Activated T-cell treated with anti-CD3 and anti-CD28 coated beads, Interleukin-2, amount 50 U/mL, for 24 hours (primary cell): ENCODE results near the gene SYT13.

ENCODE experiments used
- DNase-seq: peaks from one replicate; pipeline ENCODE4 v3.0.0-alpha.2; 2020
- H3K27ac Mint-ChIP-seq: 2 replicates; pipeline ENCODE4 v1.8.0; 2020; ENCODE audit warnings: mild to moderate bottlenecking, mixed read lengths
- H3K27me3 Mint-ChIP-seq: 2 replicates; pipeline ENCODE4 v1.8.0; 2020; ENCODE audit warnings: mixed read lengths
- H3K36me3 Mint-ChIP-seq: 2 replicates; pipeline ENCODE4 v1.8.0; 2020; ENCODE audit warnings: low read depth, mixed read lengths
- H3K4me1 Mint-ChIP-seq: 2 replicates; pipeline ENCODE4 v1.8.0; 2020; ENCODE audit warnings: low read depth, mixed read lengths
- H3K4me3 Mint-ChIP-seq: 2 replicates; pipeline ENCODE4 v1.8.0; 2020; ENCODE audit warnings: mild to moderate bottlenecking, moderate library complexity, mixed read lengths
- H3K9me3 Mint-ChIP-seq: 2 replicates; pipeline ENCODE4 v1.8.0; 2020; ENCODE audit warnings: mixed read lengths

Gene SYT13

DNA sequence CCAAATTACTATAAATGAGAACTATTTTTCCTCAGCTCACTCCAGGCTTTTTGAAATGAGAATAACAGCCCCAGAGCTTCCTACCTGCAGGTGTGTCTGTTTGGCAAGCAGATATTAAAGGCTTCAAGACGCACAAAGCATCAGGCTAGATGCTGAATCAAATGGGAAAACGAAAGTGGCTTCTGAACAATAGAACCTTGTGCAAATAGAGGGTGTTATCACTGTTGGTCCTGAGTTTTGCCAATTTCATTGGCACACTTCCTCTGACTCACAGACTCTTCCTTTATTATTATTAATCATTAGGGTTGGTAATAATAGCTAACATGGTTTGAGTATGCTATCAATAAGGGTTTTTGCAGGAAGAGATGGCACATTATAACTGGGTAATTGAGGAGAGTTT is 13.4 kb downstream of the SYT13 start:
- H3K4me1 Mint-ChIP-seq, result no peaks in the 10 kb centered on the region
- H3K4me3 Mint-ChIP-seq, result no peak overlapping the region
- no peaks in the 10 kb centered on the region for H3K36me3 Mint-ChIP-seq
- H3K27me3 Mint-ChIP-seq, result peaks cover 72% of the 10 kb centered on the region
- no peak for DNase-seq
- no peak overlapping the region for H3K27ac Mint-ChIP-seq
- no peaks in the 10 kb centered on the region for H3K9me3 Mint-ChIP-seq

- no peaks in the 10 kb centered on the region for H3K36me3 Mint-ChIP-seq
- no peak for DNase-seq
- H3K27ac Mint-ChIP-seq, result no peak overlapping the region
- H3K4me3 Mint-ChIP-seq, result no peak overlapping the region
- peaks cover 81% of the 10 kb centered on the region for H3K27me3 Mint-ChIP-seq
- no peaks in the 10 kb centered on the region for H3K4me1 Mint-ChIP-seq
- no peaks in the 10 kb centered on the region for H3K9me3 Mint-ChIP-seq
Measured at GRCh38 chr11:45270946-45271716, 15.0 kb downstream of the SYT13 start.

DNA sequence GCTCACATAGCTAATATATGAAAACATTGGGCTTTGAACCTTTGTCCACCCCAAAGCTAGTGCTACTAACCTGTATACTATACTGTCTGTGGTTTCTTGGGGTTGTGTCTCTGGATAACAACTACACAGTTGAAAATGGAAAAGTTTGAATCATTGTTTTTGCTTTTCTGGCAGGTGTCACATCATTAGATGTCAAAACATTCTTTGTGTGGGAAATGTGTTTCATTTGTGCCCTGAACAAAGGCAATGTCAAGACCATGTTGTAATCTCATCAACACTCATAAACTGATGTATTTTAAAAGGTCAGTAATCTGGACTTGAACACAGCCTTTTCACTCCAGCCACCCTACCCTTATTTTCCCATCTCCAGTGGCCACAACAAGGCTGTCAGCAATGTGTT is 16.5 kb downstream of the SYT13 start:
- no peak for DNase-seq
- H3K4me3 Mint-ChIP-seq, result no peak overlapping the region
- H3K27ac Mint-ChIP-seq, result no peak overlapping the region
- H3K4me1 Mint-ChIP-seq, result no peaks in the 10 kb centered on the region
- no peaks in the 10 kb centered on the region for H3K36me3 Mint-ChIP-seq
- peaks cover 80% of the 10 kb centered on the region for H3K27me3 Mint-ChIP-seq
- no peaks in the 10 kb centered on the region for H3K9me3 Mint-ChIP-seq

DNA sequence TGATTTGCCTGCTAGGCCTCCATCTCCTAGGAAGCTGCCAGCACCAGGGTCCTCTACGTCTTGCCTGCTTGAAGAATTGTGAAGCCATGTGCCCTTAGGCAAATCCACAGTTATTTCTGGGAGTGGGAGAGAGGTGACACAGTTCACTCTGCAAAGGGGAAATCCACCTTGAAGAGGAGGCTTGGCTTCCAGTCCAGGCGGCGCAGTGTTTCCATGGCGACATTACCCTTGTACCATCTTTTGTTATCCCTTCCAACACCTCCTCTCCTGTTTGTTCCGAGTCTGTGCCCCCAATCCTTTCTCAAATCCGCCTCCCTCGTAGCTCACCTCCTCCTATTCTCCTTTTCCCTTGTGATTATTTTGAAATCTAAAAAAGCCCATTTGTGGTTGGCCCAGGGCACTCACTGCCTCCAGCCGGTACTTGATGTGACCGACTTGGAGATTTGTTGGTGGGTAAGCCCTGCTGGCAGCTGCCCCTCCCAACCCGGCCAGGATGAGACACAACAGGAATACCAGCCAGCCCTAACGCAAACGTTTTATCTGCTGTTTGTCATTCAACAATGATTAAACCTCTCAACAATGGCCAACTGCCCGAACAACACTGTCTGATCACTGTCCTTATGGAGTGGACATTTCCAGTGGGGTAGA is 18.4 kb downstream of the SYT13 start:
- Mint-ChIP-seq H3K9me3 (no peaks in the 10 kb centered on the region), H3K27me3 (peaks cover 84% of the 10 kb centered on the region), H3K27ac (no peak overlapping the region), H3K4me1 (no peaks in the 10 kb centered on the region), H3K36me3 (no peaks in the 10 kb centered on the region), H3K4me3 (no peak overlapping the region)
- no peak for DNase-seq

DNA sequence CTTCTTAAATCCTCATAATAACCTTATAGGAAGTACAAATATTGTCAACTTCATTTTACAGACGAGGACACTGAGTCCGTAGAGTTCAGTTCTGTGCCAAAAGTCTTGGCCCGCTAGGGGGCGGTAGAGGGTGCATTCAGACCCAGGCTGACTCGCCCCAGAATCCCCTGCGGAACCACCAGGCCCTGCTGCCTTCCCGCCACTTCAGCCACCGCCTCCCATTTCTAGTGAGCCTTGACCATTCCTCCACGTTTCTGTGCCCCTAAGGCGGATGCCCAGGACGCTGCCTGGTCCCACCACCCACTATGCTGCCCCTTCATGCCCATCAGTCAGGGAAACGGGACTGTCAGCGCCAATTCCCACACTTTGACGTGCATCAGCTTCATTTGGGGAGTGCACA is 19.1 kb downstream of the SYT13 start:
- Mint-ChIP-seq H3K27ac (no peak overlapping the region), H3K4me3 (no peak overlapping the region), H3K9me3 (no peaks in the 10 kb centered on the region), H3K27me3 (peaks cover 81% of the 10 kb centered on the region), H3K4me1 (no peaks in the 10 kb centered on the region), H3K36me3 (no peaks in the 10 kb centered on the region)
- DNase-seq, result peak; percentile 41

GRCh38 chr11:45266676-45267020 is 19.5 kb downstream of the SYT13 start:
- DNase-seq, result no peak
- no peak overlapping the region for H3K4me3 Mint-ChIP-seq
- no peaks in the 10 kb centered on the region for H3K36me3 Mint-ChIP-seq
- H3K9me3 Mint-ChIP-seq, result no peaks in the 10 kb centered on the region
- H3K27me3 Mint-ChIP-seq, result peaks cover 79% of the 10 kb centered on the region
- H3K27ac Mint-ChIP-seq, result no peak overlapping the region
- H3K4me1 Mint-ChIP-seq, result no peaks in the 10 kb centered on the region

DNA sequence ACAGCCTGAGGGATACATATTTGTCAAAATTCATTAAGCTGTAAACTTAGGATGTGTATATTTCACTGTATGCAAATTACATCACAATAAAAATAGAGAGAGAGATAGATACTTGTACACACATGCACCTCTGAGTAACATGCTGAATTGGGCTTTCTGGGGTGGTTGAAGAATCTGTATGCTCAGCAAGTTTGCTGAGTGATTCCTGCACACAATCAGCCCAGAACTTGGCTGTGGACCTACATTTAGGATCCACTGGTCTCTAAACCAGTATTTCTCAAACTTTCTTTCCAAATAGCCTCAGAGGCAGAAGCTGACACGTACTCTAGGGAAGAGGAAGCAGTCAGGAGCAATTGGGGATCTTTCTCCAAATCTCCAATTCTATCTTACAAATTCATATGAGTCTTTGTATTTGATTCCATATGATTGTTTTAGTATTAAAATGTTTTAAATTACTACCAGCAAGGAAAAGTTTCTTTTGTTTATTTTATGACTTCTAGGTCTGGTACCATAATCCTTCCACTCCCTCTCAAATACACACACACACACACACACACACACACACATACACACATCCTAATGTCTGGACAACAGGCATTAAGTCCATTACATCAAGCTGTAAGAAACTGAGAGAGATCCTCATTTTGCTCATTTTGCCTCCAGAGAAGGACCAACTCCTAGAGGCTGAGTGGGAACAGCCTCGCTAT is 20.0 kb downstream of the SYT13 start:
- H3K36me3 Mint-ChIP-seq, result no peaks in the 10 kb centered on the region
- H3K27ac Mint-ChIP-seq, result no peak overlapping the region
- peaks cover 74% of the 10 kb centered on the region for H3K27me3 Mint-ChIP-seq
- no peak for DNase-seq
- H3K4me3 Mint-ChIP-seq, result no peak overlapping the region
- no peaks in the 10 kb centered on the region for H3K4me1 Mint-ChIP-seq
- no peaks in the 10 kb centered on the region for H3K9me3 Mint-ChIP-seq

GRCh38 chr11:45264839-45265515 is 21.2 kb downstream of the SYT13 start:
- no peak for DNase-seq
- H3K4me3 Mint-ChIP-seq, result no peak overlapping the region
- H3K36me3 Mint-ChIP-seq, result no peaks in the 10 kb centered on the region
- H3K4me1 Mint-ChIP-seq, result no peaks in the 10 kb centered on the region
- peaks cover 75% of the 10 kb centered on the region for H3K27me3 Mint-ChIP-seq
- no peak overlapping the region for H3K27ac Mint-ChIP-seq
- H3K9me3 Mint-ChIP-seq, result no peaks in the 10 kb centered on the region

DNA sequence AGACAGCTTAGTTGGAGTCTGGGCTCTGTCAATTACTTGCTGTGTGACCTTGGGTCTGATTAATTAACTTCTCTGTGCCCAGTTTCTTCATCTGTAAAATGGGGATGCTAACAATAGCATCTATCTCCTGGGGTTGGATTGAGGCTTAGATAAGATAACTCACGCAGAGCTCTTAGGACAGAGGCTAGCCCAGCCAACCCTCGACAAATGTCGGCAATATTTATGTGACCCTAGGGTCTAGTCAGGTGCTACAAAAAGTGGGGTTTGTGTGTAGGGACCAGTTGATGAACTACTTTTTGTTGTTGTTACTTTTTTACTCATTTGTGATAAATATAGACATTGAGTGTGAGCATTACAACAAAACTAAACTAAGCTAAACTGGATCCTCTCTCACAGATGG is 22.4 kb downstream of the SYT13 start:
- peaks cover 74% of the 10 kb centered on the region for H3K27me3 Mint-ChIP-seq
- no peak overlapping the region for H3K4me3 Mint-ChIP-seq
- no peaks in the 10 kb centered on the region for H3K9me3 Mint-ChIP-seq
- H3K4me1 Mint-ChIP-seq, result no peaks in the 10 kb centered on the region
- no peaks in the 10 kb centered on the region for H3K36me3 Mint-ChIP-seq
- DNase-seq, result no peak
- H3K27ac Mint-ChIP-seq, result no peak overlapping the region

GRCh38 chr11:45262900-45263299 is 23.2 kb downstream of the SYT13 start:
- Mint-ChIP-seq H3K27ac (no peak overlapping the region), H3K4me3 (no peak overlapping the region), H3K4me1 (no peaks in the 10 kb centered on the region), H3K36me3 (no peaks in the 10 kb centered on the region), H3K9me3 (no peaks in the 10 kb centered on the region), H3K27me3 (peaks cover 78% of the 10 kb centered on the region)
- no peak for DNase-seq

- Mint-ChIP-seq H3K36me3 (no peaks in the 10 kb centered on the region), H3K9me3 (no peaks in the 10 kb centered on the region), H3K27me3 (peaks cover 65% of the 10 kb centered on the region), H3K4me1 (no peaks in the 10 kb centered on the region), H3K27ac (no peak overlapping the region), H3K4me3 (no peak overlapping the region)
- no peak for DNase-seq
Measured at GRCh38 chr11:45260071-45260470, 26.1 kb downstream of the SYT13 start.

GRCh38 chr11:45259592-45259991 is 26.5 kb downstream of the SYT13 start:
- H3K36me3 Mint-ChIP-seq, result no peaks in the 10 kb centered on the region
- DNase-seq, result no peak
- no peaks in the 10 kb centered on the region for H3K4me1 Mint-ChIP-seq
- no peaks in the 10 kb centered on the region for H3K9me3 Mint-ChIP-seq
- H3K27me3 Mint-ChIP-seq, result peaks cover 60% of the 10 kb centered on the region
- H3K27ac Mint-ChIP-seq, result no peak overlapping the region
- no peak overlapping the region for H3K4me3 Mint-ChIP-seq

- Mint-ChIP-seq H3K9me3 (no peaks in the 10 kb centered on the region), H3K27me3 (peaks cover 55% of the 10 kb centered on the region), H3K4me3 (no peak overlapping the region), H3K36me3 (no peaks in the 10 kb centered on the region), H3K4me1 (no peaks in the 10 kb centered on the region), H3K27ac (no peak overlapping the region)
- no peak for DNase-seq
Measured at GRCh38 chr11:45258982-45259530, 27.1 kb downstream of the SYT13 start.

GRCh38 chr11:45254070-45254469 is 32.1 kb downstream of the SYT13 start:
- Mint-ChIP-seq H3K27ac (no peak overlapping the region), H3K4me3 (no peak overlapping the region), H3K9me3 (no peaks in the 10 kb centered on the region), H3K4me1 (no peaks in the 10 kb centered on the region), H3K36me3 (no peaks in the 10 kb centered on the region), H3K27me3 (peaks cover 29% of the 10 kb centered on the region)
- DNase-seq, result no peak
